Measurements from ENCODE around the gene UBP1. TPM values are rescaled to one million over a fixed set of nuclear protein-coding genes. Genes with fewer than 3 reads are reported as not detected.
"Not testable (repeated sequence)": the region's sequence is repeated elsewhere in the genome, so short reads cannot be mapped to it uniquely, and the experiment has no call there.

The UBP1 gene
- total RNA-seq, 6 donors from 2014 or later: 60.2 to 81.4 (median 65.8) TPM

DNA sequence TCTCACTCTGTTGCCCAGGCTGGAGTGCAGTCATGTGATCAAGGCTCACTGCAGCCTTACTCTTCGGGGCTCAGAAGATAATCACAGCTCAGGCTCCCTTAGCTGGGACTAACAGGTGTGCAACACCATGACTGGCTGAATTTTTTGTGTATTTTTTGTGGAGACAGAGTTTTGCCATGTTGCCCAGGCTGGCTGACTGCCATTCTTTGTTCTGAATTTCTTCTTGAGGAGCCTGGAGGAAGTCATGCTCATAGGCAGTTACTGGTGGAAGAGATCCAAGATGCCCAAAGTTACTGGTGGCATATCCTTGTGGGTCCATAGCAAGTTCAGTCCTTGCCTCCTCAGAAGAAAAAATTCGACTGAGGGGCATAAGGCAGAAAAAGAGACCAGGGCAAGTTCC lies 16.6 kb upstream of the UBP1 start:
- Histone ChIP-seq H3K4me3 (no peak overlapping the region), H3K4me1 (no peaks in the 10 kb centered on the region), H3K27ac (no peak overlapping the region), H3K36me3 (no peaks in the 10 kb centered on the region), H3K9me3 (peaks cover 5 to 16% (median 8%) of the 10 kb centered on the region in 4 donors), H3K27me3 (no peaks in the 10 kb centered on the region)
- DNase-seq: no peak
- WGBS, 2 donors: 56 to 88% methylated on average over 2 of the region's 2 CpGs
- TF ChIP-seq POLR2A (IDR thresholded peaks at IDR 0.05): no peak
- TF ChIP-seq POLR2AphosphoS5 (IDR thresholded peaks at IDR 0.05): no peak
- TF ChIP-seq EP300 (IDR thresholded peaks at IDR 0.05): no peak
- no peak for TF ChIP-seq CTCF (IDR thresholded peaks at IDR 0.05)
- no peak for ATAC-seq (ENCODE audit: low FRiP score in 2 of 2)

- no peaks in the 10 kb centered on the region for H3K36me3 ChIP-seq
- 79 to 94% methylated on average over 2 to 18 of the region's 19 CpGs for WGBS, 2 donors
- ATAC-seq (ENCODE audit: low FRiP score in 2 of 2) (no peak), DNase-seq (peak in 1 of 2 donors; percentile 67)
- TF ChIP-seq EP300 (IDR thresholded peaks at IDR 0.05) (no peak), POLR2AphosphoS5 (IDR thresholded peaks at IDR 0.05) (no peak), CTCF (IDR thresholded peaks at IDR 0.05) (no peak), POLR2A (IDR thresholded peaks at IDR 0.05) (no peak)
- no peaks in the 10 kb centered on the region for H3K4me1 ChIP-seq
- no peaks in the 10 kb centered on the region for H3K27me3 ChIP-seq
- H3K9me3 ChIP-seq: no peaks in the 10 kb centered on the region
- H3K4me3 ChIP-seq: no peak overlapping the region
- no peak overlapping the region for H3K27ac ChIP-seq
Observed at GRCh38 chr3:33453331-33453761, 13.1 kb upstream of the UBP1 start.

- H3K36me3 ChIP-seq; H3K27ac ChIP-seq; H3K4me3 ChIP-seq; H3K4me1 ChIP-seq; H3K27me3 ChIP-seq; ATAC-seq (ENCODE audit: low FRiP score in 2 of 2); H3K9me3 ChIP-seq; DNase-seq: not testable (repeated sequence)
- 89 to 93% methylated on average over 1 of the region's 1 CpG for WGBS, 2 donors
Observed at GRCh38 chr3:33451994-33452393, 11.8 kb upstream of the UBP1 start.

GRCh38 chr3:33447958-33448357 lies 7.8 kb upstream of the UBP1 start:
- Histone ChIP-seq H3K36me3 (no peaks in the 10 kb centered on the region), H3K27ac (no peak overlapping the region), H3K4me1 (no peaks in the 10 kb centered on the region), H3K9me3 (no peaks in the 10 kb centered on the region), H3K27me3 (no peaks in the 10 kb centered on the region), H3K4me3 (no peak overlapping the region)
- TF ChIP-seq POLR2AphosphoS5 (IDR thresholded peaks at IDR 0.05) (no peak), CTCF (IDR thresholded peaks at IDR 0.05) (no peak), POLR2A (IDR thresholded peaks at IDR 0.05) (no peak), EP300 (IDR thresholded peaks at IDR 0.05) (no peak)
- 96 to 97% methylated on average over 15 of the region's 15 CpGs for WGBS, 2 donors
- DNase-seq (no peak), ATAC-seq (ENCODE audit: low FRiP score in 2 of 2) (no peak)

- H3K4me3 ChIP-seq; ATAC-seq (ENCODE audit: low FRiP score in 2 of 2); H3K36me3 ChIP-seq; H3K27ac ChIP-seq; H3K4me1 ChIP-seq; H3K27me3 ChIP-seq; DNase-seq; H3K9me3 ChIP-seq: not testable (repeated sequence)
- WGBS, 2 donors: 81 to 82% methylated on average over 7 of the region's 7 CpGs
Observed at GRCh38 chr3:33447256-33447625, 7.0 kb upstream of the UBP1 start.

DNA sequence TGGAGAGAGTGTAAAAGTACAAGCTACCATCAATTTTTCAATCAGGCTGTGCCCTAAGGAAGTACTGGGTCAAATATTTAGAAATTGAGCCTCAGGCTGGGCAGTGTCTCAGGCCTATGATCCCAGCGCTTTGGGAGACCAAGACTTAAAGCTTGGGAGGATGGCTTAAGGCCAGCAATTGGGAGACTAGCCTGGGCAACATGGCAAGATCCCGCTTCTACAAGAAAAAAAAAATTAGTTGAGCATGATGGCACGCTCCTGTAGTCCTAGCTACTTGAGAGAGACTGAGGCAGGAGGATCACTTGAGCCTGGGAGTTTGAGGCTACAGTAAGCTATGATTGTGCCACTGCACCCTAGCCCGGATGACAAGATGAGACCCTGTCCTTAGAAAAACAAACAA lies 2.0 kb upstream of the UBP1 start:
- TF ChIP-seq CTCF (IDR thresholded peaks at IDR 0.05) (no peak), POLR2A (IDR thresholded peaks at IDR 0.05) (no peak), EP300 (IDR thresholded peaks at IDR 0.05) (no peak), POLR2AphosphoS5 (IDR thresholded peaks at IDR 0.05) (no peak)
- H3K9me3 ChIP-seq: no peaks in the 10 kb centered on the region
- no peak for DNase-seq
- WGBS, 2 donors: 93 to 99% methylated on average over 4 of the region's 4 CpGs
- peak overlapping the region; percentile 92 to 99 (median 94) for H3K27ac ChIP-seq
- H3K36me3 ChIP-seq: no peaks in the 10 kb centered on the region
- H3K4me3 ChIP-seq: no peak overlapping the region
- H3K4me1 ChIP-seq: peaks cover 13 to 28% (median 23%) of the 10 kb centered on the region in 4 donors
- ATAC-seq (ENCODE audit: low FRiP score in 2 of 2): no peak
- no peaks in the 10 kb centered on the region for H3K27me3 ChIP-seq

Measured in upper lobe of left lung (tissue), 6 donors.